GM15510 (cell line): ENCODE data around the gene GCNT1.

ENCODE experiments used
- POLR2A ChIP-seq: IDR thresholded peaks from 3 replicates; pipeline ENCODE4 v1.6.1; 2011; ENCODE audit warnings: borderline replicate concordance; ENCODE audit not compliant: insufficient read length; ENCODE audit errors: extremely low read depth

GCNT1 gene

DNA sequence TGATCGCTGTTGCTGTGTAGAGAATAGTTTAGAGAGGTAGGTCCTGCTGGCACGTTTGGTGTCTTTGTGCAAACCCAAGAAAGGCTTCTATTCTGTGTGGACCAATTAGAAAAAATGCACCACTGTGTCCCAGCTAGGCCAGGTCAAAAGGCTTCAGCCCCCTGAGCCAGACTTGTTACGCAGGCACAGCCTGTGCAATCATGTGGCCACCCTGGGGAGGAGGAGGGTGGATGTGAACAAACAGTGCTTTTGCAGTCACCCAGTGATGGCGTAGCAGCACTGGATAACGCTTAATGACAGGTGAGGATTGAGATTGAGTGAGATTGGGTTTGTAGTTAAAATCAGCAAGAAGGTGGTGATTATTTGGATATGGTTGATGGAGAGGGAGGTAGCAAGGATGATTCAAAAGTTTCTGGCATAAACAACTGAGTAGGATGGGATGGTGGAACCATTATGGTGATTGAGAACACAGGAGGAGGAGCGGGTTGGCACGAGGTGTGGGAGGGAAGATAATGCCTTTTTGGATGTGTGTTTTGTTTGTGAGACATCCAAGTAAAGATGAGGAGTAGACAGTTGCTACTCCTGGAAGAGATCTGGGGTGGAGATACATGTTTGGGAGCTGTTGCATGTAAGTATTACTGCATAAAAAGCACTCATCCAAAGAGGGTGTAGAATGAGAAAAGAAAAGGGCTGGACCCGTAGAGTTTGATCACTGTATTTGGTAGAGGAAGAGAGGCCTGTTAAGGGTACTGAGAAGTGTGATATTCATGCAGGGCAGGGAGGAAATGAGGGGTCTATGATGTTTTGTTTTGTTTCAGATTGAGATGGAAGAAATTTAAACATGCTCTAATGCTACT, 6.7 kb downstream of the GCNT1 start:
- no peak for TF ChIP-seq POLR2A

DNA sequence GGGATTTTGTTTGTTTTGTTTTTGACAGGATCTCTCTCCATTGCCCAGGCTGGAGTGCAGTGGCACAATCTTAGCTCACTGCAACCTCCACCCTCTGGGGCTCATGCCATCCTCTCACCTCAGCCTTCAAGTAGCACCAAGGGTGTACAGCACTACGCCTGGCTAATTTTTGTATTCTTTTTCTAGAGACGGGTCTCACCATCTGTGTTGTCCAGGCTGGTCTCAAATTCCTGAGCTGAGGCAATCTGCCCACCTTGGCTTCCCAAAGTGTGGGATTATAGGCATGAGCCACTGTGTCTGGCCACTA, 7.3 kb downstream of the GCNT1 start:
- TF ChIP-seq POLR2A, result no peak

DNA sequence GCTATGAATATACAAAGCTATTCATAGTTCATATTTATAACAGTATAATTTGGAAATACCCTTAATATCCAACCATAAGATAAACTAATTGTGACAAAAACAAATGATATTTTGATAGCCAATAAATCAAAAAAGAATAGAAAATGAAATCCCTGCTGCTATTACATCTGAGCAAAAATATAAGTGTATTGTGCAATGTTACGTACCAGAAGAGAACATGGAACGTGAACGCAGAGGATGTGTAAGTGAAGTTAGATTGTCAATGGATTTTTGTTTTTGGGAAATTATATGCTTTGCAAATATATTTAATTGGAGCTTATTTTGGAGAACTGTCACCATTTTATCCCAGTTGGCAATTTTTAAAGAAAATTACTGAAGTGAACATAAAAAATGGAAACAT, 15.4 kb downstream of the GCNT1 start:
- TF ChIP-seq POLR2A, result no peak

DNA sequence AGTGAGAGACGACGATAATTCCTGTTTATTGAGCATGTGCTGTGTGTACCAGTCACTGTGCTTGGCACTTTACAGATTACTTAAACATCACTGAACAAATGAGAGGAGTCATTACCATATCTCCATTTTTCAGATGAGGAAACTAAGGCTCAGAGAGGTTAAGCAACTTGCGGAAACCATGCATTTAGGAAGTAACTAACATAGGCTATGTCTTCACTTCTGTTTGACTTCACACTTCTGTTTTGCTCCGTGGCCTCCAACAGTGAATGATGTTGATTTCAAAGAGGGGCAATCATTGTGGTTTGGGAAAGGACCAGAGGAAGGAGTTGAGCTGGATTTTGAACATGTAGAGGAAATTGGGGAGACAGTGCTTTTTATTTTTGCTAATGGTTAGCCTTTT, 16.7 kb downstream of the GCNT1 start:
- no peak for TF ChIP-seq POLR2A

DNA sequence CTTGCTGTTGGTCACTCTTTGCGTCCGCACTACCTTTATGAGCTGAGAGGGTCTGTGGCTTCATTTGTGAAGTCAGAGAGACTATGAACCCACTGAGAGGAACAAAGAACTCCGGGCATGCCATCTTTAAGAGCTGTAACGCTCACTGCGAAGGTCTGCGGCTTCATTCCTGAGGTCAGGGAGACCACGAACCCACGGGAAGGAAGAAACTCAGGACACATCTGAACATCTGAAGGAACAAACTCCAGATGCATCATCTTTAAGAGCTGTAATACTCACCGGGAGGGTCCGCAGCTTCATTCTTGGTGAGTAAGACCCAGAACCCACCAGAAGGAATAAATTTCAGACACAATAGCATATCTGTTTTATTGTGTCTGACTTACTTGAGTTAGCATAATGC, 19.2 kb downstream of the GCNT1 start:
- no peak for TF ChIP-seq POLR2A

DNA sequence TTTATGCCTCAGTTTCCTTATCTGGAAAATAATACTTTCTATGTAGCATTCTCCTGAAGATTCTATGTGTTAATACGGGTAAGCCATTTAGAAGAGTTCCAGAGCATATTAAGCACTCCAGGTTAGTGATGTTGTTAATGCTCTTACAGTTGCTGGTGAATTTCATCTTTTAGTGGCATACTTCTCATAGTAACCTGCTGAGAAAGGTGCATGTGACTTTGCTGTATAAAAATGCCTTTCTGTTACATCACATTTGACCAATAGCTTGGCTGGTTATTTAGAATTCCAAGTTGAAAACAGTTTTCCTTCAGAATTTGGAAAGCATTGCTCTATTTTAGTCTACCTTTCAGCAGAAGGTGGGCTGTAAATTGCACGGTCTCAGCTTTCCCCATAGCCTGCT, 27.2 kb downstream of the GCNT1 start:
- no peak for TF ChIP-seq POLR2A

DNA sequence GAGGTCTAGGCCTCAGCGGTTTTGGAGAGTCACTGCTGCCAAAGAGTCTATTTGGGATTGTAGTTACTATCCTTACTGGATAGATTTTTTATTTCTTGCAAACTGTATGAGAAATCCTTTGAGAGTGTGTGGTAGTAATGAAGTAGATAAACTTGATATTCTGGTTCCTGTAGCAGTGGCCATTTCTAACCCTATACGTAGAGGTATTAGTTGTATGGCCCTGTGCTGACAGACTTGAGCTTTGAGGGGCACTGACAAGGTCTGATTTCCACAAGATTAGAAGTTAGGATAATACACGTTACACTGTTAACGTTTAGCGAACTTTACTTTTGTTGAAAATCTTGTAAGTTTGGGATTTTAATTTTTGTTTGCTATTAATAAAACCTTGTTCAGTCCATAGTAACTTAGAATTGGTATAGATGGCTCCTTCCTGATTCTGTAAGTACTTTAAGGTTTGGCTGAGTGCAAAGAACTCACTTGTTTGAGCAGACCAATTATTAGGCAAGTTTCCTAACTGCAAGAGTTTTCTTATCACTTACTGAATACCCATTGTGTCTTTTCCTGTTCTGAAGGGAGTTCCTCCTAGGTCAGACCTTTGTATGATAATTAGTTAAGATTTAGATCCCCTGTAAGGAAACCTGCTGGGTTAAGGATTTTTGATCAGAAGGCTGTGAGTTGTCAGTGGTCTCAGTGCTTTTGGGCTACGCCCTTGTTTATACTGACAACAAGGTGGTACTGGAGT, 31.4 kb downstream of the GCNT1 start:
- no peak for TF ChIP-seq POLR2A

DNA sequence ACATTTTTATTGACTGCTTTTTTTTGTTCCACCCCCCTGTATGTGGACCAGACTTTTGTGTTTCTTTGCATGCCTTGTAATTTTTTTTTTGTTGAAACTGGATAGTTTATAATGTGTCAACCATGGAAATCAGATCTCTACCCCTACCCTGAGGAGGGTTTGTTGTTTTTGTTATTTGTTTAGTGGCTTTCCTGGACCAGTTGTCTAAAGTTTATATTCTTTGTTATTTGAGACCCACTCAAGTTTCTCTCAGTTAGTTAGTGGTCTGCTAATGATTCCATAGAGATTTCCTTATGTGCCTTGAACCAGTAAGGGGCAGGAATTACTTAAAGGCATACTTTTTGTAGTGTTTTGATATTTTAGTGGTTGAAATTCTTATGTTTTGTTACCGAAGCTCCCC, 41.1 kb downstream of the GCNT1 start:
- TF ChIP-seq POLR2A, result no peak

DNA sequence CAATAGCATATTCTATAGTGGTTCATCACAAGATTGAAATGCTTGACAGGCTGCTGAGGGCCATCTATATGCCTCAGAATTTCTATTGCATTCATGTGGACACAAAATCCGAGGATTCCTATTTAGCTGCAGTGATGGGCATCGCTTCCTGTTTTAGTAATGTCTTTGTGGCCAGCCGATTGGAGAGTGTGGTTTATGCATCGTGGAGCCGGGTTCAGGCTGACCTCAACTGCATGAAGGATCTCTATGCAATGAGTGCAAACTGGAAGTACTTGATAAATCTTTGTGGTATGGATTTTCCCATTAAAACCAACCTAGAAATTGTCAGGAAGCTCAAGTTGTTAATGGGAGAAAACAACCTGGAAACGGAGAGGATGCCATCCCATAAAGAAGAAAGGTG, 43.8 kb downstream of the GCNT1 start:
- TF ChIP-seq POLR2A, result no peak

DNA sequence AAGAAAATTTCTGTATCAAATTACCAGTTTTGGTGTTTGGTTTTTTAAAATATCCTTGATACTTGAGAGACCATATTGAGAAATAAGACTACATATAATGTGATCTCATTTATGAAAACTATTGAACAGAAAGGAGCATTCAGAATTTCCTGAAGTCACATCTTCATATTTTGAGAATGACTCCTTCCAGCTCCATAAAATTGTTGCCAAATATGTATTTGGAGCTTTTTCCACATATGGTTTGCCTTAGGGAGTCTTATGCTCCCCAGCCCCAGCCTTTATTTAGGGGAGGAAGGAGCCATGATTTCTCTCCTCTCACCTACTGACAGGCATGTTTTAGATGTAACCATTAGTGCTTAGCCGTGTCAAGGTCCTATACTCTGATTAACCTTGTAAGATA, 51.1 kb downstream of the GCNT1 start:
- TF ChIP-seq POLR2A, result no peak

DNA sequence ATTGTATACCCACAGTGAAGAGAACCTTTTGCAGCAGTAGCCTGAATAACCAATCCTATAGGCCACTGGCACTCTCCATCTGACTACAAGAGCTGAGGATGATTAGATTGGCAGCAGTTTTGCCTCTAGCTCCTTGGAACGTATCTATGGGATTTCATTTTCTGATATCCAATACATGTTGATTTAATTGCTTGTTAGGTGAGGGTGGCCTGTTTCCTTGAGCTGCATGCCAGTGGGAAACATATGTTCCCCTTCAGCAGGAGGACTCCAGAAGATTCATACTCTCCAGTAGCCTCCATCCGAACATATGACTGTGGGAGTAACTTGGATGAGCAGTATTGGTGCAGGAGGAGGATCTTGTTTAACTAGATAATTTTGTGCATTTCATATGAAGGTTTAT, 51.5 kb downstream of the GCNT1 start:
- no peak for TF ChIP-seq POLR2A

DNA sequence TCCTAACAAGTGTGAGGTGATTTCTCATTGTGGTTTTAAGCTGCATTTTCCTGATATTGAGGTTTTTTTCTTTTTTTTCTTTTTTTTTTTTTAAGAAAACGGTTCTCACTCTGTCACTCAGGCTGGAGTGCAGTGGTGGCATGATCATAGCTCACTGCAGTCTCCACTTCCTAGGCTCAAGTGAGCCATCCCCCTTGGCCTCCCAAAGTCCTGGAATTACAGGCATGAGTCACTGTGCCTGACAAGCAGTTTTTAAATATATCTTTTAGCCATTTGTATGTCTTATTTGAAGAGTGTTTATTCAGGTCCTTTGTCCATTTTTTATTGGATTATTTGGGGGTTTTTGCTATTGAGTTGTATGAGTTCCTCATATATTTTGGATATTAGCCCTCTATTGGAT, 53.8 kb downstream of the GCNT1 start:
- no peak for TF ChIP-seq POLR2A

DNA sequence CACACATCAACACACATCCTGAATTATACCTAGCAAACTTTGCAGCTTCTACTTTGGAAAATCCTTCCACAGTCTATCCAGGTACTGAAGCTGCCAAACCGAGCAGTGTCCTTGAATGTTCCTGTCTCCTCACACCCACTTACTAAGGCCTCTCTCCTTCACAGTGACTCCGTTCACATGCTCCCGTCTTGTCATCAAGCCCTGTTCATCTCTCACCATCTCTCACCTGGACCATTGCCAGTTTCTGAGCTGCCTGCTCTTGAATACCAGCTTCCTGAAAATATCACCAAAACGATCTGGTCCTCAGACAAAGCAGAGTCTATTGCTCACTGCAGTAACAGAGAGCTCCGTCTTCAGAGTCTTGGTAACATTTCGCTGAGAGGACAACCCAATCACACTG, 57.4 kb downstream of the GCNT1 start:
- TF ChIP-seq POLR2A, result no peak

DNA sequence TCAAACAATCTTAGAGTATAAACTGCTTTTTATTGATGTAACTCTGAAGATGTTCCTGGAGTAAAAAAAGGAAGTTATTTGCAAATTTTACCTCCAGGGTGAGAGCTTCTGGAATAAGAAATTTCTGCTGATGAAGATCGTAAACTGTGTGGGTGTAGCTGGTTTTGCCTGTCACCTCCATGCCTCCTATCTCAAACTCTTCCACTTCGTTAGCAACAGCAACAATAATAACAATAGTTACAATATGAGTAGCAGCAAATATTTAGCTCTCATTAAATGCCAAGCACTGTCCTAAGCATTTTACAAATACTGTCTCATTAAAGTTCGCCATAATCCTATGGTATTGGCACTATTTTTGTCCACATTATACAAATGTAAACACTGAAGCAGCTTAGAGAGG, 57.9 kb downstream of the GCNT1 start:
- no peak for TF ChIP-seq POLR2A

DNA sequence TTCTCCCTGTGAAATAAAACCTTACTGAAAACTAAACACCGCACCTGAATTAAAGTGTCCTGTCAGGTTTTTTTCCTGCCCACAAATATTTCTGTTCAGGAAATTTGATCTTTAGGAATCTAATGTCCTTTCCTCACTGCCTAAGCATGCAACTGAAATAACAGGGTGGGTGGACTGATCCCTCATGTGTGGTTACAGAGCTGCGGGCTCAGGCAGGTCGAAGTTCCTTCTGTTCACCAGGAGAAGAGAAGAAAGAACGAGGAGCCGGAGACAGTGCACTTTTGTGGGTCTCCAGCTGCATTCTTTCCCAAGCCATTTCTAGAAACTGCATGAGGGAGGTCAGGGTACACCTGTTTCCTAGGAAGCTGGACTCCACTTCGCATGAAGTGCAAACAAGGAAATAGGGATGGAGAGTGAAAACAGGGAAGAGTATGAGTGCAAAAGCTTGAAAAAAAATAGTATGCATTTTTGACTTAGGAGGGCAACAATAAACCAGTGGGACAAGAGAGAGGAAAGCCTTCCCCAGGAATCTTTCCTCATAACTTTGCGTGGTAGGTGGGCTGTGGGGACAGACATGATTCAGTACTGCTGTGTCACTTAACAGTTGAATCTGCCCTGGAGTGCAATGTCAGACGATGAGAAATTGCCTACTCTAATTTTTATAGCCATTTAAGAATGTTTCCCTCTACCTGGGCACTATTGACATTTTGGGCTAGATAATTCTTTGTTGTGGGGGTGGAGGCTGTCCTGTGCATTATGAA, 60.3 kb downstream of the GCNT1 start:
- TF ChIP-seq POLR2A, result no peak
